ENCODE measurements around the gene UTP15.

- TF ChIP-seq MTA3 (IDR thresholded peaks at IDR 0.05; ENCODE audit: borderline replicate concordance, low read length) (no peak), RFX5 (IDR thresholded peaks at IDR 0.05; ENCODE audit: low read depth, low read length) (no peak), SUZ12 (IDR thresholded peaks at IDR 0.05; ENCODE audit: unreplicated experiment) (no peak), BHLHE40 (IDR thresholded peaks at IDR 0.05; ENCODE audit: borderline replicate concordance in 1 of 2, low read depth in 2 of 2, low read length in 1 of 2) (no peak), BRCA1 (IDR thresholded peaks at IDR 0.05; ENCODE audit: low read depth, low read length) (no peak), POLR2A (IDR thresholded peaks at IDR 0.05; ENCODE audit: low read depth, low read length) (no peak), JUNB (IDR thresholded peaks at IDR 0.05) (no peak), FOXM1 (IDR thresholded peaks at IDR 0.05; ENCODE audit: low read depth, low read length) (no peak), MAX (IDR thresholded peaks at IDR 0.05; ENCODE audit: low read depth, low read length) (no peak), POLR2AphosphoS5 (IDR thresholded peaks at IDR 0.05; ENCODE audit: low read length) (no peak)
Measured at GRCh38 chr5:73587923-73588322, 22.4 kb downstream of the UTP15 start.

Measured in GM12878 (cell line).